ENCODE results near the gene CD82. TPM values are rescaled to one million over a fixed set of nuclear protein-coding genes. Genes with fewer than 3 reads are reported as not detected.

Gene CD82
- total and polyA plus RNA-seq, 2 of the 8 experiments (the other 6 are each of a cell fraction or from before 2014, with no cell fraction given): 7.9 to 10.3 TPM

DNA sequence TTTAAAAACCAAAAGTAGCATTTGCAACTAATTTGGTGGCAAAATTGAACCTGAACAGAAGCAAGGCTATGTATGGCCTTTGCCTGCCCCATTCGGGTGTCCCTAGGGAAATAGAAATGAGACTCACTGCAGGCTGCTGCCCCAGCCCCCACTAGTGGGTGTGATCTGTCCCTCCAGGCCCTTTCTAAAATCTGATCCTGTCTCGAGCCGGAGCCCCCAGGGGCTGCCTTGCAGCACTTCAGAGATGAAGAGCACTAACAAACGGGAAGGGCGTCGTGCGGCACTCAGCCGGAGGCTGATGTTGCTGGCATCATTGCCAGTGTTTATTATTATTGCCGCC is 43.2 kb downstream of the CD82 start:
- no peak overlapping the region for H3K4ac ChIP-seq (replicated peaks; ENCODE audit: insufficient read length, low read depth, low read length)
- H3K79me2 ChIP-seq (ENCODE audit: control insufficient read depth in 1 of 2, insufficient read depth in 2 of 2, low read length in 2 of 2): no peaks in the 10 kb centered on the region
- H2BK15ac ChIP-seq (ENCODE audit: low read length): no peak overlapping the region
- H2BK12ac ChIP-seq (ENCODE audit: low read depth, low read length): no peak overlapping the region
- no peak overlapping the region for H2AK5ac ChIP-seq (ENCODE audit: low read depth, low read length)
- H2BK20ac ChIP-seq (ENCODE audit: low read length): no peak overlapping the region
- H3K9ac ChIP-seq (replicated peaks in 1 of 4; ENCODE audit: extremely low read depth in 1 of 4, low read depth in 3 of 4, low read length in 3 of 4): no peak overlapping the region
- H4K91ac ChIP-seq (replicated peaks; ENCODE audit: insufficient read length, low read length): no peak overlapping the region
- DNase-seq (ENCODE audit: low read depth in 1 of 2, low spot score in 2 of 2) (no peak), FAIRE-seq (no peak)
- H3K18ac ChIP-seq (ENCODE audit: extremely low read depth, low read length): no peak overlapping the region
- no peak overlapping the region for H3K4me2 ChIP-seq (ENCODE audit: insufficient read depth in 1 of 2, low read depth in 2 of 2, low read length in 2 of 2)
- no peaks in the 10 kb centered on the region for H3K23me2 ChIP-seq (ENCODE audit: low read depth, low read length)
- no peak overlapping the region for H2BK5ac ChIP-seq (ENCODE audit: low read depth, low read length)
- ChIA-PET POLR2A (ENCODE audit: partially characterized antibody) (no interaction called here), CTCF (ENCODE audit: partially characterized antibody) (interaction anchor here (1.2 kb wide), 1 partner anchor 286 kb away, joined by 3 read pairs; no protein-coding TSS in a partner anchor)
- no peaks in the 10 kb centered on the region for H3K9me3 ChIP-seq (ENCODE audit: insufficient read depth in 2 of 2, low read depth in 1 of 2, low read length in 1 of 2)
- no peak overlapping the region for H4K8ac ChIP-seq (ENCODE audit: extremely low read depth, insufficient read depth, low read length)
- WGBS, 2 experiments (ENCODE audit: extremely low coverage in 1 of 2, insufficient coverage in 1 of 2, insufficient read length in 1 of 2, insufficient replicate concordance in 2 of 2, low coverage in 1 of 2, low lambda C conversion rate in 2 of 2, missing lambda C conversion rate in 1 of 2): 91% methylated on average over 9 of the region's 9 CpGs; no CpG with 5 or more reads in 1 of the 2 experiments
- H2BK120ac ChIP-seq (replicated peaks; ENCODE audit: low read depth, low read length): no peak overlapping the region
- H4K5ac ChIP-seq (ENCODE audit: insufficient read length, low read depth, low read length): no peak overlapping the region
- H3K56ac ChIP-seq (replicated peaks; ENCODE audit: insufficient read length, low read depth, low read length): no peak overlapping the region
- no peak overlapping the region for H3K27ac ChIP-seq (ENCODE audit: low read depth, low read length)
- H3K79me1 ChIP-seq (ENCODE audit: low read depth, low read length): no peaks in the 10 kb centered on the region
- no peaks in the 10 kb centered on the region for H4K20me1 ChIP-seq (replicated peaks in 1 of 2; ENCODE audit: control insufficient read depth in 1 of 2, insufficient read depth in 2 of 2, low read length in 2 of 2)
- H3K4me1 ChIP-seq (replicated peaks in 1 of 4; ENCODE audit: control insufficient read depth in 3 of 4, insufficient read depth in 4 of 4, low read length in 3 of 4): no peaks in the 10 kb centered on the region; a peak in 1 of 7 replicates
- no peaks in the 10 kb centered on the region for H3K36me3 ChIP-seq (ENCODE audit: control insufficient read depth in 2 of 4, insufficient read depth in 4 of 4, low read length in 3 of 4)
- no peak overlapping the region for H3K23ac ChIP-seq (ENCODE audit: insufficient read length)
- no peak overlapping the region for H3K14ac ChIP-seq (ENCODE audit: insufficient read length)
- no peak overlapping the region for H2AFZ ChIP-seq (ENCODE audit: low read length)
- no peak overlapping the region for H3K4me3 ChIP-seq (ENCODE audit: extremely low read depth in 1 of 4, insufficient read depth in 2 of 4, low read depth in 3 of 4, low read length in 4 of 4)
- H3K27me3 ChIP-seq (replicated peaks in 1 of 4; ENCODE audit: control insufficient read depth in 3 of 4, extremely low read depth in 1 of 4, insufficient read depth in 3 of 4, low read length in 3 of 4): no peaks in the 10 kb centered on the region
- TF ChIP-seq USF2 (IDR thresholded peaks at IDR 0.05; ENCODE audit: low read length): no peak
- TF ChIP-seq YY1 (IDR thresholded peaks at IDR 0.05; ENCODE audit: low read depth, low read length): no peak
- TF ChIP-seq KDM1A (IDR thresholded peaks at IDR 0.05; ENCODE audit: borderline replicate concordance, low read length): no peak
- TF ChIP-seq TAF1 (IDR thresholded peaks at IDR 0.05; ENCODE audit: low read depth, low read length): no peak
- TF ChIP-seq CBX5 (IDR thresholded peaks at IDR 0.05; ENCODE audit: low read depth, low read length): no peak
- TF ChIP-seq SRF (IDR thresholded peaks at IDR 0.05; ENCODE audit: low read depth, low read length): no peak
- no peak for TF ChIP-seq SUZ12 (IDR thresholded peaks at IDR 0.05; ENCODE audit: low read length)
- no peak for TF ChIP-seq KDM4A (IDR thresholded peaks at IDR 0.05; ENCODE audit: low read depth, low read length, severe bottlenecking)
- TF ChIP-seq RXRA (IDR thresholded peaks at IDR 0.05; ENCODE audit: insufficient read depth, low read depth, low read length): no peak
- TF ChIP-seq, protein P1, sequence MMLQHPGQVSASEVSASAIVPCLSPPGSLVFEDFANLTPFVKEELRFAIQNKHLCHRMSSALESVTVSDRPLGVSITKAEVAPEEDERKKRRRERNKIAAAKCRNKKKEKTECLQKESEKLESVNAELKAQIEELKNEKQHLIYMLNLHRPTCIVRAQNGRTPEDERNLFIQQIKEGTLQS (IDR thresholded peaks at IDR 0.05; ENCODE audit: insufficient read depth, low read depth, low read length): no peak
- TF ChIP-seq, protein P2, sequence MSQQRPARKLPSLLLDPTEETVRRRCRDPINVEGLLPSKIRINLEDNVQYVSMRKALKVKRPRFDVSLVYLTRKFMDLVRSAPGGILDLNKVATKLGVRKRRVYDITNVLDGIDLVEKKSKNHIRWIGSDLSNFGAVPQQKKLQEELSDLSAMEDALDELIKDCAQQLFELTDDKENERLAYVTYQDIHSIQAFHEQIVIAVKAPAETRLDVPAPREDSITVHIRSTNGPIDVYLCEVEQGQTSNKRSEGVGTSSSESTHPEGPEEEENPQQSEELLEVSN (IDR thresholded peaks at IDR 0.05): no peak
- TF ChIP-seq TAF7 (optimal IDR thresholded peaks at IDR 0.05; ENCODE audit: borderline replicate concordance, low read depth, low read length): no peak
- TF ChIP-seq NRF1 (IDR thresholded peaks at IDR 0.05; ENCODE audit: low read depth, low read length): no peak
